Glutamatergic neuron (in vitro differentiated cells): Measurements from ENCODE around the gene SSRP1. TPM values are rescaled to one million over a fixed set of nuclear protein-coding genes. Genes with fewer than 3 reads are reported as not detected.

ENCODE experiments used
- DNase-seq: peaks from one replicate; pipeline ENCODE4 v3.0.0; 2022
- H3K27ac Mint-ChIP-seq: one replicate; pipeline ENCODE4 v1.8.0; 2020; ENCODE audit warnings: mild to moderate bottlenecking, mixed read lengths, inconsistent platforms; ENCODE audit not compliant: unreplicated experiment
- H3K27me3 Mint-ChIP-seq: one replicate; pipeline ENCODE4 v1.8.0; 2020; ENCODE audit warnings: mild to moderate bottlenecking, moderate library complexity, mixed read lengths, inconsistent platforms; ENCODE audit not compliant: unreplicated experiment
- H3K36me3 Mint-ChIP-seq: one replicate; pipeline ENCODE4 v1.8.0; 2020; ENCODE audit warnings: mild to moderate bottlenecking, mixed read lengths, inconsistent platforms; ENCODE audit not compliant: unreplicated experiment
- H3K4me1 Mint-ChIP-seq: one replicate; pipeline ENCODE4 v1.8.0; 2020; ENCODE audit warnings: mild to moderate bottlenecking, low read depth, mixed read lengths, inconsistent platforms; ENCODE audit not compliant: unreplicated experiment
- H3K4me3 Mint-ChIP-seq: one replicate; pipeline ENCODE4 v1.8.0; 2020; ENCODE audit warnings: mild to moderate bottlenecking, mixed read lengths, inconsistent platforms; ENCODE audit not compliant: unreplicated experiment
- H3K9me3 Mint-ChIP-seq: one replicate; pipeline ENCODE4 v1.8.0; 2020; ENCODE audit warnings: mild to moderate bottlenecking, moderate library complexity, mixed read lengths, inconsistent platforms; ENCODE audit not compliant: unreplicated experiment
- CTCF ChIP-seq: fragments of 200-600 bp; sonication (generic); IDR thresholded peaks from one replicate; pipeline ENCODE4 v1.5.0; 2021; ENCODE audit not compliant: partially characterized antibody, unreplicated experiment
- total RNA-seq: library from RNA; stranded (reverse); fragmentation: NEBNext Ultra II Directional; extraction: Animal tissue kit (Norgen Biotek cat#: 25700); gene quantifications from one replicate; pipeline ENCODE4 v1.2.1, GENCODE V29; 2021; ENCODE audit not compliant: unreplicated experiment

Gene SSRP1
- total RNA-seq, 1 donor from 2014 or later, result 91.4 TPM

- no peaks in the 10 kb centered on the region for H3K36me3 Mint-ChIP-seq
- no peak for DNase-seq
- no peak overlapping the region for H3K27ac Mint-ChIP-seq
- H3K4me1 Mint-ChIP-seq, result peaks cover 21% of the 10 kb centered on the region
- no peak for TF ChIP-seq CTCF
- peaks cover 9% of the 10 kb centered on the region for H3K27me3 Mint-ChIP-seq
- H3K4me3 Mint-ChIP-seq, result no peak overlapping the region
- peaks cover 9% of the 10 kb centered on the region for H3K9me3 Mint-ChIP-seq
Observed at GRCh38 chr11:57332694-57333440, 2.8 kb downstream of the SSRP1 start.

- no peak for DNase-seq
- Mint-ChIP-seq H3K27me3 (peaks cover 7% of the 10 kb centered on the region), H3K4me3 (no peak overlapping the region), H3K36me3 (no peaks in the 10 kb centered on the region), H3K4me1 (peaks cover 17% of the 10 kb centered on the region), H3K9me3 (peaks cover 8% of the 10 kb centered on the region), H3K27ac (no peak overlapping the region)
- TF ChIP-seq CTCF, result no peak
Observed at GRCh38 chr11:57331720-57332119, 4.0 kb downstream of the SSRP1 start.

- no peak for DNase-seq
- no peak for TF ChIP-seq CTCF
- peaks cover 17% of the 10 kb centered on the region for H3K4me1 Mint-ChIP-seq
- H3K9me3 Mint-ChIP-seq, result peaks cover 19% of the 10 kb centered on the region
- H3K4me3 Mint-ChIP-seq, result no peak overlapping the region
- no peak overlapping the region for H3K27ac Mint-ChIP-seq
- H3K27me3 Mint-ChIP-seq, result peaks cover 8% of the 10 kb centered on the region
- H3K36me3 Mint-ChIP-seq, result no peaks in the 10 kb centered on the region
Observed at GRCh38 chr11:57330029-57330428, 5.7 kb downstream of the SSRP1 start.

GRCh38 chr11:57327721-57328120 lies 8.0 kb downstream of the SSRP1 start:
- H3K4me3 Mint-ChIP-seq, result no peak overlapping the region
- H3K36me3 Mint-ChIP-seq, result no peaks in the 10 kb centered on the region
- DNase-seq, result no peak
- peak overlapping the region; percentile 54 for H3K27ac Mint-ChIP-seq
- TF ChIP-seq CTCF, result no peak
- H3K9me3 Mint-ChIP-seq, result peaks cover 23% of the 10 kb centered on the region
- peaks cover 22% of the 10 kb centered on the region for H3K27me3 Mint-ChIP-seq
- peaks cover 16% of the 10 kb centered on the region for H3K4me1 Mint-ChIP-seq

- no peak for DNase-seq
- Mint-ChIP-seq H3K9me3 (peaks cover 25% of the 10 kb centered on the region), H3K4me1 (peaks cover 33% of the 10 kb centered on the region), H3K4me3 (peak overlapping the region; percentile 97), H3K27ac (peak overlapping the region; percentile 99), H3K36me3 (no peaks in the 10 kb centered on the region), H3K27me3 (peaks cover 28% of the 10 kb centered on the region)
- TF ChIP-seq CTCF, result no peak
Observed at GRCh38 chr11:57325735-57326048, 10.0 kb downstream of the SSRP1 start.
